ENCODE measurements around the gene BCL7C. TPM values are rescaled to one million over a fixed set of nuclear protein-coding genes. Genes with fewer than 3 reads are reported as not detected.
"Not testable (repeated sequence)": the region's sequence is repeated elsewhere in the genome, so short reads cannot be mapped to it uniquely, and the experiment has no call there.

The BCL7C gene
- total RNA-seq, result 10 to 100 TPM in 4 of 6 donors, 1 to 10 TPM in 2; 9.2 to 14.1 (median 10.7) TPM
- 10 to 100 TPM; 22.3 to 29.3 TPM for polyA plus RNA-seq

GRCh38 chr16:30893744-30894539 lies at the start of gene BCL7C:
BCL7C (minus strand) TSS chr16:30894077; CDS start chr16:30893944, 133 bp downstream.
- ATAC-seq, result peak; percentile 85 to 90 (median 86)
- TF ChIP-seq CTCF (IDR thresholded peaks at IDR 0.05), result no peak
- WGBS, 2 donors, result 0 to 1% methylated on average over 81 to 97 of the region's 97 CpGs
- Histone ChIP-seq H3K4me1 (peaks cover 0 to 8% (median 0%) of the 10 kb centered on the region in 3 donors), H3K27me3 (no peaks in the 10 kb centered on the region), H3K4me3 (peak within 1 kb of the TSS; percentile 52 to 83 (median 72)), H3K27ac (peak within 1 kb of the TSS; percentile 70 to 91 (median 82)), H3K36me3 (no peaks in the 10 kb centered on the region), H3K9me3 (no peaks in the 10 kb centered on the region)
- FAIRE-seq, result no peak
- peak; percentile 91 to 97 (median 95) for DNase-seq
- intact Hi-C loops (cut with DNase I), result no loop called here

- H3K4me3 ChIP-seq, result no peak overlapping the region
Observed at GRCh38 chr16:30942426-30942806, 48.5 kb upstream of the BCL7C start.

DNA sequence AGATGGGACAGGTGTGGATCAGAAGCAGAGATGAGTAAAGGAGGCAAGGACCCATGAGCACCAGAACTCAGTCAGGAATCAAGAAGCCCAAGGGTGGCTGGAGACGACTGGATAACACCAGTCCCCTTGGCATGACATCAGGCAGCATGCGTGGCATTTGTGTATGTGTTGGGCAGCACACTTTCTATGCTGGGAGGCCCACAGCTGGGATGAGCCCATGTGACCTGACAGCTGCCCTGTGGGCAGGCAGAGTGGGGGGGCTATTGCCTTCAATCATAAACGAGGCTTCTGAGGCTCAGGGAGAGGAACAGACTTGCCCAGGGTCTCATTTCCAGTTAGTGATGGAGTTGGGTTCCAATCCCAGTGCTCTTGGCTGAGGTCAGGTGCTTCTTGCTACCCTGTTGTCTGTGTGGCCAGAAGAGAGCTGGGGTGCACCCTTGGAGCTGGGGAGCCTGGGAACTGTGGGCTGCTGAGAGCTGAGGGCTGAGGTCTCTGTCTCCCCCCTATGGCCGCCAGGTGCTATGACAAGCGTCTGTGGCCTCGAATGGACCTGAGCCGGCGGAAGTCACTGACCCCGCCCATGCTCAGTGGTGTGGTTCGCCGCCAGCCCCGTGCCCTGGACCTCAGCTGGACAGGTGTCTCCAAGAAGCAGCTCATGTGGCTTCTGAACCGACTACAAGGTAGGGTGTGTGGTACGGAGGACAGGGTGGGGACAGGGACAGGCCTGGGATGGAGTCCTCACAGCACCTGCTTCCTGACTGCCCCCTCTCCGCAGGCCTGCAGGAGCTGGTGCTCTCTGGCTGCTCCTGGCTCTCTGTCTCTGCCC lies 47.9 kb upstream of the BCL7C start:
- FAIRE-seq (no peak), ATAC-seq (peak; percentile 94 to 98 (median 95)), DNase-seq (peak; percentile 71 to 92 (median 85))
- no peaks in the 10 kb centered on the region for H3K27me3 ChIP-seq
- no peak overlapping the region for H3K4me3 ChIP-seq
- intact Hi-C loops (cut with DNase I), result no loop called here
- WGBS, 2 donors, result 15 to 19% methylated on average over 13 to 15 of the region's 15 CpGs
- TF ChIP-seq CTCF (IDR thresholded peaks at IDR 0.05), result peak; percentile 83 to 92 (median 84)
- H3K4me1 ChIP-seq, result peaks cover 0 to 8% (median 4%) of the 10 kb centered on the region in 3 donors
- peak overlapping the region in 1 of 4 donors; percentile 13 for H3K27ac ChIP-seq
- no peaks in the 10 kb centered on the region for H3K36me3 ChIP-seq
- H3K9me3 ChIP-seq, result no peaks in the 10 kb centered on the region

More at GRCh38 chr16:30942426-30942806, 48.5 kb upstream of the BCL7C start:
- intact Hi-C loops (cut with DNase I), result no loop called here
- no peaks in the 10 kb centered on the region for H3K36me3 ChIP-seq
- no peaks in the 10 kb centered on the region for H3K27me3 ChIP-seq
- 39 to 47% methylated on average over 4 of the region's 4 CpGs for WGBS, 2 donors
- TF ChIP-seq CTCF (IDR thresholded peaks at IDR 0.05), result no peak
- ATAC-seq, result no peak
- H3K27ac ChIP-seq, result no peak overlapping the region
- DNase-seq, result no peak
- no peaks in the 10 kb centered on the region for H3K9me3 ChIP-seq
- FAIRE-seq, result no peak
- H3K4me1 ChIP-seq, result peaks cover 0 to 8% (median 4%) of the 10 kb centered on the region in 3 donors

GRCh38 chr16:30939571-30939970 lies 45.7 kb upstream of the BCL7C start:
- H3K9me3 ChIP-seq; H3K4me1 ChIP-seq; intact Hi-C loops (cut with DNase I); DNase-seq; H3K4me3 ChIP-seq; ATAC-seq; H3K36me3 ChIP-seq; FAIRE-seq; H3K27me3 ChIP-seq; H3K27ac ChIP-seq: not testable (repeated sequence)
- 91 to 92% methylated on average over 8 of the region's 8 CpGs for WGBS, 2 donors

- DNase-seq (no peak), ATAC-seq (no peak), FAIRE-seq (no peak)
- 54 to 57% methylated on average over 5 of the region's 5 CpGs for WGBS, 2 donors
- Histone ChIP-seq H3K4me3 (no peak overlapping the region), H3K27me3 (no peaks in the 10 kb centered on the region), H3K36me3 (no peaks in the 10 kb centered on the region), H3K9me3 (no peaks in the 10 kb centered on the region), H3K4me1 (peaks cover 0 to 8% (median 4%) of the 10 kb centered on the region in 3 donors), H3K27ac (no peak overlapping the region)
- intact Hi-C loops (cut with DNase I), result no loop called here
- no peak for TF ChIP-seq CTCF (IDR thresholded peaks at IDR 0.05)
Observed at GRCh38 chr16:30937692-30938091, 43.8 kb upstream of the BCL7C start.

All from pancreas (tissue), 10 donors.